Smooth muscle cell (in vitro differentiated cells): ENCODE measurements around the gene DPEP2NB. TPM values are rescaled to one million over a fixed set of nuclear protein-coding genes. Genes with fewer than 3 reads are reported as not detected.
"Not testable (repeated sequence)": the region's sequence is repeated elsewhere in the genome, so short reads cannot be mapped to it uniquely, and the experiment has no call there.

ENCODE experiments used
- DNase-seq: peaks from one replicate; lab custom pipeline; 2025; ENCODE audit not compliant: unreplicated experiment; lab: John Stamatoyannopoulos, UW
- H2AFZ ChIP-seq: fragments of 200-600 bp; sonication (generic); 2 replicates; pipeline ENCODE4 v1.6.0; 2016; ENCODE audit warnings: antibody characterized with exemption, low read depth, mild to moderate bottlenecking
- H3F3A ChIP-seq: fragments of 200-600 bp; sonication (generic); 2 replicates; pipeline ENCODE4 v1.6.0; 2017; ENCODE audit warnings: antibody characterized with exemption, low read depth
- H3K27ac ChIP-seq: fragments of 200-600 bp; sonication (generic); 2 replicates; pipeline ENCODE4 v1.5.1; 2016; ENCODE audit warnings: low read depth, mild to moderate bottlenecking
- H3K27me3 ChIP-seq: fragments of 200-600 bp; sonication (generic); 2 replicates; pipeline ENCODE4 v1.6.1; 2016; ENCODE audit warnings: low read depth, mild to moderate bottlenecking
- H3K36me3 ChIP-seq: fragments of 200-600 bp; sonication (generic); 2 replicates; pipeline ENCODE4 v1.5.1; 2016; ENCODE audit warnings: low read depth
- H3K4me1 ChIP-seq: fragments of 200-600 bp; sonication (generic); 2 replicates; pipeline ENCODE4 v1.5.1; 2016; ENCODE audit warnings: low read depth
- H3K4me2 ChIP-seq: fragments of 200-600 bp; sonication (generic); 2 replicates; pipeline ENCODE4 v1.6.0; 2016; ENCODE audit warnings: mild to moderate bottlenecking
- H3K4me3 ChIP-seq: fragments of 200-600 bp; sonication (generic); 2 replicates; pipeline ENCODE4 v1.5.1; 2016; ENCODE audit warnings: mild to moderate bottlenecking
- H3K79me2 ChIP-seq: fragments of 200-600 bp; sonication (generic); 2 replicates; pipeline ENCODE4 v1.6.0; 2016; ENCODE audit warnings: low read depth, mild to moderate bottlenecking
- H3K9ac ChIP-seq: fragments of 200-600 bp; sonication (generic); 2 replicates; pipeline ENCODE4 v1.6.0; 2016; ENCODE audit warnings: low read depth
- H3K9me3 ChIP-seq: fragments of 200-600 bp; sonication (generic); replicated peaks from 2 replicates; pipeline ENCODE4 v1.5.1; 2016; ENCODE audit warnings: low read depth
- H4K20me1 ChIP-seq: fragments of 200-600 bp; sonication (generic); 2 replicates; pipeline ENCODE4 v1.6.0; 2016; ENCODE audit warnings: low read depth
- WGBS: methylation state at CpG from one replicate; pipeline ENCODE4 v1.1.7; 2016; ENCODE audit warnings: low lambda C conversion rate; 5-methylcytosine and 5-hydroxymethylcytosine counted together
- polyA plus RNA-seq: library from polyadenylated mRNA; unstranded; fragments of >200 nt; fragmentation: Nextera tagmentation; extraction: Ambion mirVana; gene quantifications from 2 replicates; pipeline ENCODE4 v1.2.1, GENCODE V29; 2016
- total RNA-seq: library from RNA; depleted of rRNA; stranded (reverse); fragments of >200 nt; gene quantifications from 2 replicates; pipeline ENCODE4 v1.2.3, GENCODE V29; 2014
- TF ChIP-seq, protein P1 (sequence below): fragments of 200-600 bp; sonication (generic); IDR thresholded peaks from 2 replicates; pipeline ENCODE4 v1.5.1; 2017; ENCODE audit warnings: borderline replicate concordance, mild to moderate bottlenecking, antibody characterized with exemption; ENCODE audit not compliant: insufficient read depth, poor library complexity, severe bottlenecking

Gene DPEP2NB
- total and polyA plus RNA-seq, 2 experiments from 2014 or later, result not detected

DNA sequence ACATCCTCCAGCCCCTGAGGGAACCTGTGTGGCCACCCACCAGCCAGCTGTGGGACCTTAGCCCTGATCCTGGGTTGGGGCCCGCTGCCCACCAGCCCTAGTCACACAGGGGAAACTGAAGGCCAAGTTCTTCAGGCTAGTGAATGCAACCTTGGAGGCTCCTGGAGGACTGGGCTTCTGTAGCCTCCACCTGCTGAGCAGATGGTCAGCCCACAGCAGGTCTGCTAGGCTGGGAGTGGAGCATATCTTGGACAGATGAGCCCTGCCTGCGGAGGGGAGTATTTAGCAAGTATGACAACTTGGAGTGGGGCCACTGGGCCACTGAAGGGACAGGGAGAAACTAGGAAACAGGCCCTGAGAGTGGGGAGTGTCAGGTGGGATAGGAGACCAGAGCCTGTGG lies 39.5 kb downstream of the DPEP2NB start:
- Histone ChIP-seq H3K9me3 (no peaks in the 10 kb centered on the region), H3K4me3 (no peak overlapping the region), H3K27me3 (no peaks in the 10 kb centered on the region), H3K9ac (no peak overlapping the region), H2AFZ (no peak overlapping the region), H4K20me1 (no peaks in the 10 kb centered on the region), H3K36me3 (no peaks in the 10 kb centered on the region), H3K4me2 (no peak overlapping the region), H3K79me2 (no peaks in the 10 kb centered on the region), H3F3A (no peaks in the 10 kb centered on the region), H3K4me1 (no peaks in the 10 kb centered on the region), H3K27ac (no peak overlapping the region)
- 100% methylated on average over 2 of the region's 2 CpGs for WGBS
- no peak for DNase-seq
- TF ChIP-seq, protein P1, sequence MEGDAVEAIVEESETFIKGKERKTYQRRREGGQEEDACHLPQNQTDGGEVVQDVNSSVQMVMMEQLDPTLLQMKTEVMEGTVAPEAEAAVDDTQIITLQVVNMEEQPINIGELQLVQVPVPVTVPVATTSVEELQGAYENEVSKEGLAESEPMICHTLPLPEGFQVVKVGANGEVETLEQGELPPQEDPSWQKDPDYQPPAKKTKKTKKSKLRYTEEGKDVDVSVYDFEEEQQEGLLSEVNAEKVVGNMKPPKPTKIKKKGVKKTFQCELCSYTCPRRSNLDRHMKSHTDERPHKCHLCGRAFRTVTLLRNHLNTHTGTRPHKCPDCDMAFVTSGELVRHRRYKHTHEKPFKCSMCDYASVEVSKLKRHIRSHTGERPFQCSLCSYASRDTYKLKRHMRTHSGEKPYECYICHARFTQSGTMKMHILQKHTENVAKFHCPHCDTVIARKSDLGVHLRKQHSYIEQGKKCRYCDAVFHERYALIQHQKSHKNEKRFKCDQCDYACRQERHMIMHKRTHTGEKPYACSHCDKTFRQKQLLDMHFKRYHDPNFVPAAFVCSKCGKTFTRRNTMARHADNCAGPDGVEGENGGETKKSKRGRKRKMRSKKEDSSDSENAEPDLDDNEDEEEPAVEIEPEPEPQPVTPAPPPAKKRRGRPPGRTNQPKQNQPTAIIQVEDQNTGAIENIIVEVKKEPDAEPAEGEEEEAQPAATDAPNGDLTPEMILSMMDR, result no peak

DNA sequence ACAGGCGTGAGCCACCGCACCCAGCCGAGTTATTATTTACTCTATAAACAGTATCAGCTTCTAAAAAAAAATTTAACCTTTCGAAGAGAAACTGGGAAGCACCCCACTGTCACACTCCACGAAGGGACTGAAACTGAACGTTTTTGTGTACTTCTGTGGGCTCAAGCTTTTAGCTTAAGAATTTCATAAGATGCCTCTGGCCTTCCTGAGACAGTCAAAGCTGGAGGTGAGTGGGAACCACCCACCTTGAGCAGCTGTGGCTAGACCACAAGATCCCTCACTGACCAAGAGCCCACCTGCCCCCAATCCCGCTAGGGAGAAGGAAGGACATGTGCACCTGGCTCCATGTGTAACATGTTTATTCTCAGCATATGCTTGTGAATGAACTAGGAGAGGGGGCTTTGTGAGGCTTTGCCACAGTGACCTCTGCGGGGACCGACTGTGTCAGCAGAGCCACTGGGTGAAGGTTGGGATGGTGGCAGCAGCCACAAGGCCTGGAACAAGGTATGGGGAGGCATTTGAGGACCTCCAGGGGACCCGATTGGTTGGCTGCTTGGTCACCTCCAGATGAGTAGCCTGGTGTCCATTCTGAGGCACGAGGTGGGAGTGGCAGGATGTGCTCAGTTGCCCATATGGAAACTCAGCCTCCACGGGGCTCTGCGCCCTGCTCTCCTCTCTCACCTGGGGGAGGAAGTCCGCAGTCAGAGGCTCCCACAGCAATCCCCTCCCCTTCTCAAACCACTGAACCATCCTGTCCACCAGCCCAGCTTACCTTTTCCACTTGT lies 40.2 kb downstream of the DPEP2NB start:
- Histone ChIP-seq H3K36me3 (no peaks in the 10 kb centered on the region), H4K20me1 (no peaks in the 10 kb centered on the region), H2AFZ (no peak overlapping the region), H3K4me2 (no peak overlapping the region), H3K4me1 (no peaks in the 10 kb centered on the region), H3K79me2 (no peaks in the 10 kb centered on the region), H3K27ac (no peak overlapping the region), H3K4me3 (no peak overlapping the region), H3K27me3 (no peaks in the 10 kb centered on the region), H3K9ac (no peak overlapping the region), H3F3A (no peaks in the 10 kb centered on the region), H3K9me3 (no peaks in the 10 kb centered on the region)
- DNase-seq, result no peak
- TF ChIP-seq, protein P1, result no peak
- WGBS, result 84% methylated on average over 14 of the region's 14 CpGs

DNA sequence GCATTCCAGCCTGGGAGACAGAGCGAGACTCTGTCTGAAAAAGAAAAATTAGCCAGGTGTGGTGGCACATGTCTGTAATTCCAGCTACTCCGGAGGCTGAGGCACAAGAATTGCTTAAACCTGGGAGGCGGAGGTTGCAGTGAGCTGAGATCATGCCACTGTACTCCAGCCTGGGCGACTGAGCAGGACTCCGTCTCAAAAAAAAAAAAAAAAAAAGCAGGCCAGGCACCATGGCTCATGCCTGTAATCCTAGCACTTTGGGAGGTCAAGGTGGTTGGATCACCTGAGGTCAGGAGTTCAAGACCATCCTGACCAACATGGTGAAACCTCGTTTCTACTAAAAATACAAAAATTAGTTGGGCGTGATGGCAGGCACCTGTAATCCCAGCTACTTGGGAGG lies 43.4 kb downstream of the DPEP2NB start:
- H3K79me2 ChIP-seq, H3K9me3 ChIP-seq, H3K9ac ChIP-seq, H3K27me3 ChIP-seq, H3K36me3 ChIP-seq, H4K20me1 ChIP-seq, H3K4me1 ChIP-seq, H2AFZ ChIP-seq, H3F3A ChIP-seq, DNase-seq, H3K4me3 ChIP-seq, H3K27ac ChIP-seq, H3K4me2 ChIP-seq: not testable (repeated sequence)
- WGBS, result 87% methylated on average over 7 of the region's 7 CpGs

DNA sequence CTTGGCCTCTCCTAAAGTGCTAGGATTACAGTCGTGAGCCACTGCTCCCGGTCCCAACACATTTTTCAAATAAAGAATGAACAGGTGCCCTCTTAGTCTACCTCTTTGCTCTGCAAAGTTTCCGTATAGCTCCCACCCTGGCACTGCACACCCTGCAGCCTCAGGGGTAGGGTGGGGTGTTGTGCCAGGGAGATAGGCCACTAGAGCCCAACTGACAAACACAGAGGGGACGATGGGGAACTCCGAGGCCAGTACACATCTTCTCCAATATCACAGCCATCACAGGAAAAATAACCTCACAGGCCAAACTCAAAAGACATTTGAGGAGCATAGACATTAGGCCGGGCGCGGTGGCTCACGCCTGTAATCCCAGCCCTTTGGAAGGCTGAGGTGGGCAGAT lies 44.6 kb downstream of the DPEP2NB start:
- peaks cover 21% of the 10 kb centered on the region for H3K79me2 ChIP-seq
- no peaks in the 10 kb centered on the region for H3F3A ChIP-seq
- H3K36me3 ChIP-seq, result no peaks in the 10 kb centered on the region
- H3K27ac ChIP-seq, result no peak overlapping the region
- WGBS, result 94% methylated on average over 9 of the region's 9 CpGs
- no peaks in the 10 kb centered on the region for H3K9me3 ChIP-seq
- H2AFZ ChIP-seq, result no peak overlapping the region
- no peaks in the 10 kb centered on the region for H3K27me3 ChIP-seq
- peaks cover 17% of the 10 kb centered on the region for H4K20me1 ChIP-seq
- H3K9ac ChIP-seq, result no peak overlapping the region
- H3K4me3 ChIP-seq, result no peak overlapping the region
- no peak for DNase-seq
- TF ChIP-seq, protein P1, result no peak
- H3K4me1 ChIP-seq, result peaks cover 13% of the 10 kb centered on the region
- H3K4me2 ChIP-seq, result no peak overlapping the region
